HT-29 (cell line): ENCODE data around the gene THBD. TPM values are rescaled to one million over a fixed set of nuclear protein-coding genes. Genes with fewer than 3 reads are reported as not detected.

Experiments used
- DNase-seq: peaks from one replicate; pipeline ENCODE4 v3.0.0-alpha.2; 2015; ENCODE audit warnings: low spot score
- total RNA-seq: library from RNA; depleted of rRNA; stranded (reverse); fragments of >200 nt; shearing (Covaris generic); gene quantifications from 2 replicates; pipeline ENCODE4 v1.2.3, GENCODE V29; 2014

THBD gene
- total RNA-seq, 1 experiment from 2014 or later: not detected

GRCh38 chr20:23084282-23084844 is 34.9 kb upstream of the THBD start:
- DNase-seq: no peak

DNA sequence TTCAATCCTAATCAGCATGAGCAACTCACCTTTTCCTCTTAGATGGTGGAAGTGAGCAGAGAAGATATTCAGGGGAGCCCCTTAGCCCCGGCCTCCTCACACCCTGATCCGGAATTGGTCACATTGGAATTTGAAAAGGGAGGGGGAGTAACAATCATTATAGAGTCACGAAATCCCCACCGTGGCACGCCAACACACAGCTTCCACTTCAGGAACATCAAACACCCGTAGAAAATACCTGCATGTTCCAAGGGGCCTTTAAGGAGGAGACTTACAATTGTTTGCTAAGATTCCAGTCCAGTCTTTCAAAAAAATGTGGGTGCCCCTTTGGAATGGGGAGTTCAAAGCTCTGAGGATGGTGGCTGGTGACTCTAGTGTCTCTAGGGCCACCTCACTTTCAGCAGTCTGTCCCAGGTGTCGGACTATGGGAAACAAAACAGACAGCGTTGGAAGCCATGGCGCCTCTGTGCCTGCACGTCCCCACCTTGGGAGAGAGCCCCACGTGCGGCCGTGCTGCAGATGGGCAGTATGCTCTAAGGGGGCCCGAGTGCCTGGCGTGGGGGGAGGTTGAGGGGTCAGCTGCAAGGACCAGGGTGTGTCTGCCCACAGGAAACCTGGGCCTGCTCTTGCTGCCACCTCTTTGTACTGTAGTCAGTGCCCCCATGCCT is 34.2 kb upstream of the THBD start:
- DNase-seq: no peak

- DNase-seq: peak; percentile 9
These were observed 33.5 kb upstream of the THBD start for GRCh38 chr20:23082846-23083552.

- no peak for DNase-seq
These were observed 31.9 kb upstream of the THBD start for GRCh38 chr20:23081263-23081819.

- no peak for DNase-seq
These were observed 31.0 kb upstream of the THBD start for GRCh38 chr20:23080521-23080920.

- no peak for DNase-seq
These were observed 30.5 kb upstream of the THBD start for GRCh38 chr20:23079926-23080325.

GRCh38 chr20:23079016-23079351 is 29.5 kb upstream of the THBD start:
- peak; percentile 16 for DNase-seq

DNA sequence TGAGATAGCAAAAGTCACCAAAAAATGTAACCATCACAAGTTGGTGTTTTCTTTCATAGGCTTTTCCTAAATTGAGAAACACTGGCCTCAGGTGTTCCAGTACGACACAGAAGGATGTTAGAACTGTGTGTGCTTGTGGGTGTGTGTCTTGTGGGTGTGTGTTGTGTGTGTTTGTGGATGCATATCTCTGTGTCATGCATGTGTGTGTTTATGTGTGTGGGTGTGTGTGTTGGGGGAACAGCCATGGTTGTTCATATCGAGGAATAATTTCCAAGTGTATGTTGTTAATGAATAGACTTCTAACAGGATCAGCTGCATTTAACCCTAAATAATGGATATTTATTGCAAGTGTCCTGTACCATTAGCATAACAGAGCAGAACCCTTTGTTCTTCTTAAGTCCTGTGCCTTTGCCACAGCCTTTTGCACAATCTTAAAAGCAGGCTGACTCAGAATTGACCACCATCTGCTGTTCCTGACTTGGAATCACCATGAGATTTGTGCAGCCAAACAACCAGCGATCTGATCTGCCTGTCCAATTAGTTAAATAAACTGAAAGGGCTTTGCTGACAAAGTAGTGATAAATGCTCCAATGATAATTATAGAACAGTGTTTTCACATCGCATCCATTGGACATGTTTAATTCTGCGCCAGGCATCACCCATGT is 29.0 kb upstream of the THBD start:
- DNase-seq: no peak

- no peak for DNase-seq
These were observed 27.8 kb upstream of the THBD start for GRCh38 chr20:23077277-23077676.

DNA sequence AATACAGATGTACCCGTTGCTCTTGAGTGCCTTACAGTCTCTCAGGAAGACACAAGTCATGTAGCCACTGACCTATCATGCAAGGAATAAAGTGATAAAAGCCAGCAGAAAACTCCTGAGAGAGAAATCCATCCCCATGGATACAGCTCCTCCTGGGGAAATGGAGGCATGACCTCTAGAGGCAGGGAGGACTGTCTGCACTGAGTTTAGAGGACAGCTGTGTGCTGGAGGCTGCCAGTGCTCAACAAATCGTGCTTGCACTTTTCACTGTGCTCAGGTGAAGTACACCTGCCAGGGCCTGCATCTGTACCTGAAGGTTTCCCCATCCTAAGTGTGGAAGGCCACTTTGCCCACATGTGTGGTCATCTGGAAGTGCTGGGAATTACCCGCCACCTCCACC is 24.6 kb upstream of the THBD start:
- DNase-seq: no peak

DNA sequence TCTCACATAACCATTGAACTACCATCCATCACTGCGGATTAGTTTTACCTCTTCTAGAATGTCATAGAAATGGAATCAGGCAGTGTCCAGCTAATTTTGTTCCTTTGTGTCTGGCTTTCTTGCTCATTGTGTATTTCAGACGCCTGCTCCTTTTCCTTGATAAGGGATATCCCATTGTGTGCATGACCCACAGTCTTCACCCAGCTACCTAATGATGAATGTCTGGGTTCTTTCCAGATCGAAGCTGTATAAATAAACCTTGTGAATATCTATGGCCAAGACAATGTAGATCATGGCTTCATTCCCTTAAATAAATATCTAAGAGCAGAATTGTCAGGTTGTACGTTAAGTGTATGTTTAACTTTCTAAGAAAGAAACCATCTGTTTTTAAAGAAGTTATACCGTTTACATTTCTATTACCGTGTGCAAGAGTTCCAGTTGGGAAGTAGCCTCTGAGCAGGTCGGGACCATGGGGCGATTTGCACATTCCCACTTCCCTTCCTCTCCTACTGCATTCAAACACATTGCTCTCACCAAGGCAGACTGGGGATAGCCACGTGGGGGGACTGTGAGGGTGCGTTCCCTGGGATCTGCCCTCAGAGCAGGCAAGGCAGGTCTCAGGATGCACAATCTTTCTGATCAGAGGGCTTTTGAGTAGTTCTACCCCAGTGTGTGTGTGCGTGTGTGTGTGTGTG is 23.6 kb upstream of the THBD start:
- no peak for DNase-seq

GRCh38 chr20:23071996-23072395 is 22.5 kb upstream of the THBD start:
- no peak for DNase-seq

DNA sequence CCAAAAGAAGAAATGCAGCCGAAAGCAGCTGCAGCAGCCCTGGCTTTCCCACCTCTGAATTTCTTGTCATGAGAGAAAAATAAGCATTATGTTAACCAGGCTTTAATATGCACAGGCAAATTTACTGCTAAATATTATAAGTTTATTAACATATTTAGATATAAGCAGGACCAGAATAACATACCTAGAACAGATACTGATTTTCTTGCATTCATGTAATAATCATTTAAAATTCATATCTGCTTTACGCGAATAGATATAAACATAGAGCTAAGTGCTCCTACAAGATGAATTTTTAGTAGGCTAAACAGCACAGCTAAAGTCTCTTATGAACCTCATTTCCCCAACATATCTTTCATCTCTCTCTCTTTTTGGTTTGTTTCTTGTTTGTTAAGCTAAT is 21.9 kb upstream of the THBD start:
- DNase-seq: no peak

DNA sequence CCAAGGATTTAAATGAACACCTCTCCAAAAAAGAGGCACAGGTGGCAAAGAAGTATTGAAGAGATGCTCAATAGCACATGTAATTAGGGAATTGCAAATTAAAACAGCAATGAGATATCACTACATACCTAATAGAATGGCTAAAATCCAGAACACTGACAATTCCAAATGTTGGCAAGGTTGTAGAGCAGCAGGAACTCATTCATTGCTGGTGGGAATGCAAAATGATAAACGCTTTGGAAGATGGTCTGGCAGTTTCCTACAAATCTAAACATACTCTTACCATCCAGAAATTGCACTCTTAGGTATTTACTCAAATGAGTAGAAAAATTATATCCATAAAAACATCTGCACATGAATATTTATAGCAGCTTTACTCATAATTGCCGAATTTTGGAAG is 19.6 kb upstream of the THBD start:
- no peak for DNase-seq

- no peak for DNase-seq
These were observed 18.8 kb upstream of the THBD start for GRCh38 chr20:23068283-23068682.

GRCh38 chr20:23066772-23067171 is 17.3 kb upstream of the THBD start:
- no peak for DNase-seq

- DNase-seq: no peak
These were observed 16.1 kb upstream of the THBD start for GRCh38 chr20:23065266-23066201.

DNA sequence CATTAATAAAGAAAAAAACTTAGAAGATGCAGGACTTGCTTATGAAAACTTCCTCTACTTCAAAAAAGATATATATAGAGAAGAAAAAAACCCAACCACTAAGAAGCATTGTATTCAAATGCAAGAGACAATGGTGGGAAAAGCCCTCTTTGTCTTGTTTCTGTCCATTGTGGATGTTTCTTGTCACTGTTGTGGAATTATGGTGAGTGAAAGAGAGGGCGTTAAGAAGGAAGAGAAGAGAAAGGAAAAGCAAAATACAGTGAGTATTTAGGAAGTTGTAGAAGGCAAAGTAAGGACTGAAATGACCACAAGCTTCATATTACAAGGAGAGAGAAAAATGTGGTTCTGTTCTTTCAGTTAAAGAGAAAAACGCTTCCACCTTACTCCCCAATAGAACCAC is 14.1 kb upstream of the THBD start:
- DNase-seq: no peak

DNA sequence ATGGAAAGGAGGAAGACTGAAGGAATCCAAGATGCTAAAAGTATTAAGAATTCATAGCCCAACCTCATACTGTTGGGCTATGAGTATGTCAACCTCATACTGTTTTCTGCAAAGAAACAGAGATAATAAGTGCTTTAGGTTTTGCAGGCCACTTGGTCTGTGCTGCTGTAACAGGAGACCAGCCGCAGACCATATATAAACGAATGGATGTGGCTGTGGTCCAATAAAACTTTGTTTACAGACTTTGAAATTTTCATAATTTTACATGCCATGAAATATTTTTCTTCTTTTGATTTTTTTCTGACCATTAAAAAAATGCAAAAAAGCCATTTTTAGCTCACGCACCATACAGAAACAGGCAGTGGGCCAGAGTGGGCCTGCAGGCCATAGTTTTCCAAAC is 13.7 kb upstream of the THBD start:
- no peak for DNase-seq

DNA sequence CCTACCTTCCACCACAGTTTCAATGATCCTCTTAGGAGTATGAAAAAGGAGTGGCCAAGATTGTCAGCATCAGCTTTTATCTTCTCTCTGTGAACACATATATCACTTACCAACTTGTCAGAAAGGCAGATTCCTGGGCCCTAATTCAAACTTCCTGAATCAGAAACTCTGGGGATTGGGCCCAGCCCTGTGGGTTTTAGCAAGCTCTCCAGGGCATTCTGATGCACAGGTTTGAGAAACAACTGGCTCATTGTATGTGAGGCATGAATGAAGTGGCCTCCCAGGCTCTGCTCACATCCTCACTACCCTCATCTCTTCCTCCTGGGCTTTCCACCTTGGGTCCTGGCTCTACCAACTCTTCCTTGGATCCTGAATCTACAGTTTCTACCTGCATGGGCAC is 13.2 kb upstream of the THBD start:
- no peak for DNase-seq
